SJCRH30 (cell line): ENCODE data around the gene TTC28. TPM values are rescaled to one million over a fixed set of nuclear protein-coding genes. Genes with fewer than 3 reads are reported as not detected.

Experiments used
- DNase-seq, 2 experiments: peaks; one replicate each; pipeline ENCODE4 v3.0.0-alpha.2; 2015 to 2020
- H3K27ac ChIP-seq: fragments of 250-450 bp; sonication (Bioruptor Pico); 2 replicates; pipeline ENCODE4 v1.5.1; 2020; ENCODE audit warnings: mild to moderate bottlenecking, moderate library complexity
- H3K27me3 ChIP-seq: fragments of 250-450 bp; sonication (Bioruptor Pico); 2 replicates; pipeline ENCODE4 v1.5.1; 2020; ENCODE audit warnings: mild to moderate bottlenecking, moderate library complexity
- H3K36me3 ChIP-seq: fragments of 250-450 bp; sonication (Bioruptor Pico); 2 replicates; pipeline ENCODE4 v1.5.1; 2020; ENCODE audit warnings: mild to moderate bottlenecking, moderate library complexity
- H3K4me1 ChIP-seq: fragments of 250-450 bp; sonication (Bioruptor Pico); 2 replicates; pipeline ENCODE4 v1.5.1; 2020; ENCODE audit warnings: mild to moderate bottlenecking, moderate library complexity
- H3K4me3 ChIP-seq: fragments of 250-450 bp; sonication (Bioruptor Pico); 2 replicates; pipeline ENCODE4 v1.5.1; 2020; ENCODE audit warnings: mild to moderate bottlenecking, moderate library complexity
- H3K9me3 ChIP-seq: fragments of 250-450 bp; sonication (Bioruptor Pico); replicated peaks from 2 replicates; pipeline ENCODE4 v1.5.1; 2020; ENCODE audit warnings: mild to moderate bottlenecking, moderate library complexity
- total RNA-seq: library from RNA; depleted of rRNA; stranded (reverse); fragments of >200 nt; shearing (Covaris generic); gene quantifications from 2 replicates; pipeline ENCODE4 v1.2.3, GENCODE V29; 2014

Gene TTC28
- total RNA-seq, 1 experiment from 2014 or later = 12.8 TPM

DNA sequence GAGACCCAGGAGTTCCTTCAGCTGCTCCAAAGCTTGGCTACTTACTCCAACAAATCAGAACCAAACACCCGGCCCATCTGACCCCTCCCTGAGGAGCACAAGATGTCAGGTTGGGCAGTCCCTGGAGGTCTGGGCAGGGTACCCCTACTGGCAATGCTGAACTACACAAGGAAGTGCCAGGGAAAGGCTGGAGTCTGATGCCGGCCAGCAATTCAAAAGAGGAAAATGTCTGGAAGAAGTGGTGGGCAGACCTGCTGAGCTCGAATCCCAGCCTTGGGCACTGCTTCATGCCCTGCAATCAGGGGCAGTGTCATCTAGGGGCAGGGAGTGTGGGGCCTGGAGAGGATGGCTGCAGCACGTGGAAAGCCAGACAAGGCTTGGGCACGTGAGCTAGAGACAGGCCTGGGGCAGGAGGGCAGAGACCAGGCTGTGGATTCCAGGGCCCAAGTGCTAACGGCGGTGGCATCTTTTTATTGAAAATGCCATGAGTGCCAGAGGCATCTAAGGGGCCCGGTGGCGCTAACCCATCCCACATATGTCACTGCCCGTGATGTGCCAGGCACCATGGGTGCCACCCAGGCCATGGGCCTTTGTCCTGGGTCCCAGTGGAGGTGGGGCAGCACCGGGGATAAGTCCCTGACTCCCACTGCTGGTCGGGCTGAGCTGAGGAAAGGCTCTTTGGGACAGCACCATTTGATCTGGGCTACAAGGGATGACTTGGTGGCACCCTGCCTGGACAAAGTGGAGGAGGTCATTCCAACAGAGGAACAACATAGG, 662.7 kb downstream of the TTC28 start:
- no peak overlapping the region for H3K27ac ChIP-seq
- H3K36me3 ChIP-seq = no peaks in the 10 kb centered on the region
- no peaks in the 10 kb centered on the region for H3K9me3 ChIP-seq
- DNase-seq = no peak
- no peak overlapping the region for H3K4me3 ChIP-seq
- peaks cover 26% of the 10 kb centered on the region for H3K4me1 ChIP-seq
- no peaks in the 10 kb centered on the region for H3K27me3 ChIP-seq

DNA sequence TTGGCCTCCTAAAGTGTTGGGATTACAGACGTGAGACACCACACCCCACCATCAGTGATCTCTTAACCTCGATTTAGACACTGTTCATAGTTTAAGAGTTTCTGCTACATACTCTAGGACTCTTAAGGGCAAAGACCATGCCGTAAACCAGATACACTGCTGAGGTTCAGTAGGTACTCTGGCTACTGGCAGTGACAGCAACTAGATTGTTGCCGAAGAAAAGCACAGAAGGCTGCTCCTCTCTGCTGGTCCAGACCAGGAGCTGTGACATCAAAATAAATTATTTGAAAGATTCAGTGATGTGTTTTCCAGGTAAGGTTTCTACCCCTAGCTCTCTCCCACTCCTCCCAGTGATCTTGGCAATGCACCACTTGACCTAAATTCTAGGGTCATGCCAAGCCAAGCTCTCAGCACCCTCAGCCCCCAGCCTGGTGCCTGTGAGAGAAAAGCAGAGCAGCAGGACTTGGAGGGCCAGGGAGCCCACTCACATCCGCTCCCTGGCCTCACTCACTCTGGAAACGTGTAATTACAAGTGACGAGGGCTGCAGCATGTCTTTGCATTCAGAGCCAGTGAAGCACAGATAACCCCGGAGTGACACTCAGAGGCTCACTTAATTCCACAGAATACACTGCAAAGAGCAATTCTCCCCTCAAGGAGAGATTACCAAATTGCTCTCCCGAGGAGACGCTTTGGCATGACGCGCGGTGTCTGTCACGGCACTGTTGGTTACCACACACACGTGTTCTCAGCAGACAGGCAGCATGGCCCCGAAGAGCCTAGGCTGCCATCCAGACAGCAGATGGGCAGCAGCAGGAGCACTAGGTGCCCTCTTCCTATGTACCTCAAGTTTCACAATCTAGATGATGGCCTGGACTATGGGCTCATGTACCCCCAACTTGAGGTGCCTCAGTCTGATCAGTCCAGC, 663.7 kb downstream of the TTC28 start:
- no peak overlapping the region for H3K27ac ChIP-seq
- H3K27me3 ChIP-seq = no peaks in the 10 kb centered on the region
- no peaks in the 10 kb centered on the region for H3K36me3 ChIP-seq
- DNase-seq = no peak
- H3K4me1 ChIP-seq = peaks cover 16% of the 10 kb centered on the region
- no peak overlapping the region for H3K4me3 ChIP-seq
- H3K9me3 ChIP-seq = no peaks in the 10 kb centered on the region

DNA sequence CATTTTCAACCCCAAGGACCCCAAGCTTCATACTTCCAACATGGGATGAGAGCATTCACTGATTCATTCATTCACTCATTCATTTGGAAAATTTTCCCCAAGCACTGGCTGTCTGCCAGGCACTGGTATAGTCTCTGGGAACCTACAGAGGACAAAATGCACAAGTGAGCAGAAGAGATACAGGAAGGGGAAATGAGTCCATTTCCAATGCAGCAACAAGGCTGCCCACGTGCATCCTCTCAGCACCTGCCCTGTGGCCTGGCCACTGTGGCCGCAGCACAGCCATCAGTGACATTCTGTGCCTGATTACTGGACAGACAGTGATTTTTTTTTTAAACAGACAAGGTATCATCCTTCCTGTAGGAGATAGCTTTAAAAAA, 664.6 kb downstream of the TTC28 start:
- no peak overlapping the region for H3K4me3 ChIP-seq
- H3K27ac ChIP-seq = no peak overlapping the region
- DNase-seq = no peak
- no peaks in the 10 kb centered on the region for H3K9me3 ChIP-seq
- H3K27me3 ChIP-seq = no peaks in the 10 kb centered on the region
- H3K4me1 ChIP-seq = peaks cover 12% of the 10 kb centered on the region
- no peaks in the 10 kb centered on the region for H3K36me3 ChIP-seq

DNA sequence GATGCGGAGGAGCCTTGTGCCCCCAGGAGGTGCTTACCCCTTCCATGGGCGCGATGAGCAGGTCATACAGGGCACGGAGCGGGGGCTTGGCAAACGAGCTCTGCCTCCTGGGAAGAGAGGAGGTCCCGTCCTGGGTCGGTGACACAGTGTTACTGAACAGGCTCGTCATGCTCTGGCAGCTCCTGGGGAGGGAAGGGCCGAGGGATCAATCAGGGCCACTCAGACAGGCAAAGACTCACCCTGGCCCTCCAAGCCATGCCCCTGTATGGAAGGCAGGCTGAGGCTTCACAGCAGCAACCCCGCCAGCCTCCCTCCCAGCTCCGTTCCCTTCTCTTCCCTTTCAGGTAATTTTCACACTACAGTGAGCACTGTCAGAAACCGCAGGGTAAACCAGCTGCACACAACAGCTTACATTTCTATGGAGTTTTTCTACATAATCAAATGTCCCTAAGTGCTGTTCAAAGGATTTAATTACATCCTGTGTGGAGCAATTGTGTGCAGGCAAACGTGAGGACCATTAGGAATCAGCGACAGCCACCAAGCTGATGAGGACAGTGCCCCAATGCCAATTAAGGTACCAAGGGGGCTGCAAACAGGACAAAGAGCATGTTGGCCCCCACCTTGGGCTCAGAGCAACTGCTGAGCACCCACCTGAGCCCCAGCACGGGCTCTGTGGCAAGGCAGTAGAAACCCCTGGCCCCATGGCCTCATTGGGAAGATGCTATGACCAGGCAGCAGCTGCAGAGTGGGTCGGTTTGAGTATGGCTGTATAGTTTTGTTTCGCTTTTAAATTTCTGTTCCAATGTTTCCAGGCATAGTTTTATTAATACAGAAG, 665.2 kb downstream of the TTC28 start:
- no peaks in the 10 kb centered on the region for H3K27me3 ChIP-seq
- no peak overlapping the region for H3K4me3 ChIP-seq
- H3K27ac ChIP-seq = no peak overlapping the region
- no peaks in the 10 kb centered on the region for H3K36me3 ChIP-seq
- H3K9me3 ChIP-seq = no peaks in the 10 kb centered on the region
- H3K4me1 ChIP-seq = peaks cover 7% of the 10 kb centered on the region
- no peak for DNase-seq

DNA sequence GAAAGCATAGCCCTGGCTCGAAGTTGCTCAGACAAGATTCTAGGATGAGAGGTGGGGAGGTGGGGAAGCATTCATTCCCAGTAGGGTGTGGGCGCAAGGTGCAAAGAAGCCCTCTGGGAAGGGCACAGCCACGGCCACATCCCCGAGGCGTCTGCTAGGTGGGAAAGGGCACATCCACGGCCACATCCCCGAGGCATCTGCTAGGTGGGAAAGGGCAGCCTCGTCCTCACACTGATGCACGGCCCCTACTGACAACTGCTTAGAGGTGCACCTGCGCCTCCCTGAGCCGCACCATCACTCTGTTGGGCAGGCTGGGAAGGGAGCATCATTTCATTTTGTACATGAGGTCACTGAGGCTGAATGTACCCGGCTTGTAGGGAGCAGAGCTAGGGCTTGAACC, 666.0 kb downstream of the TTC28 start:
- H3K27ac ChIP-seq = no peak overlapping the region
- 0 out of 2 replicates have a peak, but pooled peaks cover 3% of the 10 kb centered on the region for H3K4me1 ChIP-seq
- no peaks in the 10 kb centered on the region for H3K27me3 ChIP-seq
- no peaks in the 10 kb centered on the region for H3K36me3 ChIP-seq
- no peak for DNase-seq
- H3K4me3 ChIP-seq = no peak overlapping the region
- H3K9me3 ChIP-seq = no peaks in the 10 kb centered on the region

DNA sequence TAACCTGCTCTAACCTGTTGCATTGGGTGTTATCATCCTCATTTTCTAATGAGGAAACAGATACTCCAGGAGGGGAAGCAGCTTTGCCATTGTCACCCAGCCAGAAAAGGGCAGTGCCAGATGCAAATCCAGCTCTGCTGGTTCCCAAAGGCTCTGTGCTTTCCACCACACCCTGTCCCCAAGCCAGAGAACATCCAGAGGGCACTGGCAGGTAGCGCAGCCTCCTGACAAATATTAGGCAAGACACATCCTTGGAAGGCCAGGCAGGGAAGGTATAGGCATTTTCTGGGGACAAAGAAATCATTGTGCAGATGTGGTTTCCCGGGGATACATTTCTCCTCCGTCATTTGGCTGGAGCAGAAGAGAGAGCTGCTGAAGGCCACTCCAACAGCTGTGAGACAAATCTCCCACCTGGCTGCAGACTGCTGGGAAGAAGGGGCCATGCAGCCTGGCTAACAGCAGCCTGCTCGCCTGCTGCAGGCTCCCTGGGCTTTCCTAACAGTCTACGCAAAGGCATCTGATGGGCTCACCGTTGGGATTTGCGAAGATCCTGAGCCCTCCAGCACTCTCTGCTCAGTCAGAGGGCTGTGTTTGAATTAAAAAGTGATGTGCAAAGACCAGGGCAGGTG, 666.7 kb downstream of the TTC28 start:
- H3K4me1 ChIP-seq = 0 out of 2 replicates have a peak, but pooled peaks cover 3% of the 10 kb centered on the region

DNA sequence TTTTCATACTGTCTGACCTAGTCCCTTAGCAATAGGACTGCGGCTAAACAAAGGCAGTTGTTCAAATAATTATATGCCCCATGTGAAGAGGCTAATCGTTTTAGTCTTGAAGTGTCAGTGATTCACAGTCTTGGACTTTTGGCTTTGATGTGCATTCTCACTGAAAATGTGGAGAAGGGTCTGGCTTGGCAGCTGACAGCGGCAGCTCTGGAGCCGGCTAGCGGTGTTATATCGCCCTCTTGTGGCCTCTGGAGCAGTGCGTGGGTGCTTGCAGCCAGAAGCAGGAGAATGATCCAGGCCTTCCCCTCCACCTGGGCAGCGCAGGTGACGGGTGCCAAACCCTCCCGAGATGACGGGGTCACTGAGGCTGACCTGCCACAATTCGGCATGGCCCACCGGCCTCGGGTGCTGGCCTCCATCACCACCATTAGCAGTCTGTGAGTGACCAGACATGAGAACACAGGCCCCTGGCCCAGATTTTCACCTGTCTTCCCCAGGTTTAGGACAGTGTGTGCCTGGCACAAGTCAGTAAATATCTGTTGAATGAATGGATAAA, 670.3 kb downstream of the TTC28 start:
- H3K36me3 ChIP-seq = no peaks in the 10 kb centered on the region
- H3K9me3 ChIP-seq = no peaks in the 10 kb centered on the region
- H3K4me3 ChIP-seq = no peak overlapping the region
- no peak overlapping the region for H3K27ac ChIP-seq
- H3K4me1 ChIP-seq = peaks cover 18% of the 10 kb centered on the region
- DNase-seq = peak; percentile 70 to 83
- H3K27me3 ChIP-seq = no peaks in the 10 kb centered on the region

More for the DNA sequence above, 666.7 kb downstream of the TTC28 start:
- Histone ChIP-seq H3K27me3 (no peaks in the 10 kb centered on the region), H3K27ac (no peak overlapping the region), H3K9me3 (no peaks in the 10 kb centered on the region), H3K36me3 (no peaks in the 10 kb centered on the region), H3K4me3 (no peak overlapping the region)
- peak; percentile 57 to 78 for DNase-seq

DNA sequence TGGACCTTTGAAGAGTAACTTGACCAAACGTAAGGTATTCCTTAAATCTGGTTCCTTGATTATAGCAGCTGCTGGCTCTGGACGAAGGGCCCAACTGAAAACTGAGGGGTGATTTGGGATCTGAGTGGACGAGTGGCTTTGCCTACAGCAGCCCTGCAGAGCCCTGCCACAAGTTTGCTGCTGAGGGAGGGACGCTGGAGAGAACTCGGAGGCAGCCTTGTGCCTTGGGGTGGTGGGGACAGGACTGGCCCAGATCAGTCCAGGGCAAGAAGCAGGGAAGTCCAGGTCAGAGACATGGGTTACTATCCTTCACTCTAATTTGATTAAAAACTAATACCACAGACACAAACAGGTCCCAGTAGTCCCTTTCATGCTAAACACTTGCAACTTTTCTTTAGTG, 671.0 kb downstream of the TTC28 start:
- H3K27ac ChIP-seq = no peak overlapping the region

DNA sequence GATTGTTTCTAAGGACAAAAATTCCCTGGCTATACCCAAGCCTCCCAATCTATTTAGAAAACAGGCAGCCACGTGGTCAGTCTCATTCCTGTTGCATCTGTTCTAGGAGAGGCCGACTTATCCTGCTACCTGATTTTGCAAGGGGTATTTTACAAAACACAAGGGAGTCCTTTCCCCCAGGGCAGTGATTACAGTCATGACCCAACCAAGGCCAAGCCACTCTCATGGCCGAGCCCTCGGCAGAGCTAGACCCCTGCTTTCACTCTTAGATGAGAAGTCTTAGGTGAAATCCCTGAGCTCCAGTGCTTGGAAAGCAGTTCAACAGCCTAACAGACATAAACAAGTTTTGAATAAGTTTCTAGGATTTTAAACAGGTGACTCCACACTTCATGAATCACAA, 671.6 kb downstream of the TTC28 start:
- Histone ChIP-seq H3K27me3 (no peaks in the 10 kb centered on the region), H3K4me3 (no peak overlapping the region), H3K36me3 (no peaks in the 10 kb centered on the region), H3K27ac (no peak overlapping the region), H3K9me3 (no peaks in the 10 kb centered on the region), H3K4me1 (peaks cover 19% of the 10 kb centered on the region)
- no peak for DNase-seq

More for the DNA sequence above, 671.0 kb downstream of the TTC28 start:
- H3K9me3 ChIP-seq = no peaks in the 10 kb centered on the region
- peaks cover 19% of the 10 kb centered on the region for H3K4me1 ChIP-seq
- no peaks in the 10 kb centered on the region for H3K27me3 ChIP-seq
- no peak for DNase-seq
- no peak overlapping the region for H3K4me3 ChIP-seq
- H3K36me3 ChIP-seq = no peaks in the 10 kb centered on the region

DNA sequence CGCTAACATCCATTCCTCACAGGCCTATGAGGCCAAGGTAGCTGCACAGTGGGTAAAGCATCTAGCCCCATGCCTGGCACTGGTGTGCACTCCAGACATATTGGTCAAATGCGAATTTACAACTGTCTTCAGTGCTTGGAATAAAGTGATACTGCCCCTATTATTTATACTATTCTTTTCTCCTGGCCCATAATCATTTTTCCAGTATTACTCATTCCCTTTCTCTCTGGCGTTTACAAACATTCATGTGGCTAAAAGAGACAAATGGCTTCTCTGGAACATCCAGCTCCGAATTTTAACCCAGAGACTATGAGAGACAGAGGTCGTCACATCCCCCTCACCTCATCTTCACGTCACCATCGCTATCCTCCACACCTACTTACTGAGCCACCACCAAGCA, 673.4 kb downstream of the TTC28 start:
- no peak overlapping the region for H3K27ac ChIP-seq

DNA sequence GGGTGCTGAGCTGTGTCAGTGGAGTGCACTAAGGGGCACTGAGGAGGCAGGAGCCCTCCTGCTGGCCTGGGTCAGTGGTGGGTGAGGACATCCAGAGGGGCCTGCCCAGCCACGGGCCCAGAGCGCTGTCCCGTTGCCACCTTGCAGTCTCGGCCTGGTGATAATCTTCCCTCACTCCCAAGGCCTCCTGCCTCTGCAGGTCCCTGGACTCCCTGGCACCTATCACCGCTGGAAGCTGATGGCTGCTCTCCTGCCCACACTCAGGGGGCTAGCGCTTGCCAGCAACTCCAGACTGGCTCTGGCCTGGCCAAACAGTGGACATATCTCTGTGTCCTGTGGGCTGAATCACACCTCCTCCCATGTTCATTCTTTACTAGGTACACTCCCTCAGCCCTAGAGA, 674.1 kb downstream of the TTC28 start:
- Histone ChIP-seq H3K4me3 (no peak overlapping the region), H3K27ac (peak overlapping the region; percentile 20), H3K9me3 (no peaks in the 10 kb centered on the region), H3K4me1 (peaks cover 19% of the 10 kb centered on the region), H3K27me3 (no peaks in the 10 kb centered on the region), H3K36me3 (no peaks in the 10 kb centered on the region)
- no peak for DNase-seq

More for the DNA sequence above, 673.4 kb downstream of the TTC28 start:
- no peaks in the 10 kb centered on the region for H3K9me3 ChIP-seq
- no peak for DNase-seq
- peaks cover 19% of the 10 kb centered on the region for H3K4me1 ChIP-seq
- H3K4me3 ChIP-seq = no peak overlapping the region
- no peaks in the 10 kb centered on the region for H3K27me3 ChIP-seq
- no peaks in the 10 kb centered on the region for H3K36me3 ChIP-seq

DNA sequence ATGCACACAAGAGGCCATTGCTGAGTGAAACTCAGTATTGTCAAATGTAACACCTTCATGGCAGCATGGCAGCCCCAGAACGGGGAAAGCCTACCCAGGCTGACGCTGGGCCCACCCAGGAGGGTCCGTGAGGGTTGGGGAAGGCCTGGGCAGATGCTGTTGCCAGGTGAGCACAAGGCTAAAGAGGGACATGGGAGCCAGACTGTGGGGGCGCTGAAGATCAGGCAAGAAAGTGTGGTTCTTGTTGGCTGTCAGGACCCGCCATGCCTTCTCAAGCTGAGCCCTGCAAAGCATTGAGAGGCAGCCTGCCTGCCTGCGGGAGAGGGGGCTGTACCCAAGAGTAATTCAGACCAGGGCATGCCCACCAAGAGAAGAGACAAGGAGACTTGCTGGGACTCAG, 675.6 kb downstream of the TTC28 start:
- Histone ChIP-seq H3K36me3 (no peaks in the 10 kb centered on the region), H3K9me3 (no peaks in the 10 kb centered on the region), H3K4me1 (peaks cover 17% of the 10 kb centered on the region), H3K4me3 (no peak overlapping the region), H3K27me3 (no peaks in the 10 kb centered on the region), H3K27ac (no peak overlapping the region; the same call in 1 of the 2 replicates)
- DNase-seq = no peak

DNA sequence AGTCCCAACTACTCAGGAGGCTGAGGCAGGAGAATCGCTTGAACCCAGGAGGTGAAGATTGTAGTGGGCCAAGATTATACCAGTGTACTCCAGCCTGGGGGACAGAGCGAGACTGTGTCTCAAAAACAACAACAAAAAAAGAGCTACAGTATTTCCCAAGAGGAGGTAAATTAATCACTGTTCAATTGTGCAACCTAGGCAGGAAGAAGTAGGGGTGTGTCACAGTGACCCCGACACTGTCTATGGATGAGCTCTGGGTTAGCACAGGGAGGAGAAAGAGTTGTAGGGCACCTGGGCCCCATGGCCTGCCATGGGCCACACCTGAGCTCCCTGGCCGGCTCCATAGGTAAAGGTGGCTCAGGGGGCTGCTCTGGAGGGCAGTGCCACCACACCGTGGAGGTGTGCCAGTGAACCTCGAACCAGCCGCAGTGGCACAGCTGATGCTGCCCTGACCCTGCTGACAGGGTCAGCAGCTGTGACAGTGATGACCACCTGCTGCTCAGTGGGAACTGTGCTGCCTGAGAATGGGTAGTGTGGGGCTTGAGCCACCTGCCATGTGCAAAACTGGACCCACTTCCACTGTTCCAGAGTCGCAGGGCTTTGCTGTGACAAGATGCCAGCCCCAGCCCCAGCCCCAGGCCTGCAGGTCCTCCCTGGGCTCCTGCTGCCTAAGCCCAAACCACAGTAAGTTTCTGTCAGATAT, 676.6 kb downstream of the TTC28 start:
- H3K4me3 ChIP-seq = no peak overlapping the region
- no peak for DNase-seq
- H3K9me3 ChIP-seq = no peaks in the 10 kb centered on the region
- H3K27ac ChIP-seq = no peak overlapping the region
- peaks cover 16% of the 10 kb centered on the region for H3K4me1 ChIP-seq
- no peaks in the 10 kb centered on the region for H3K36me3 ChIP-seq
- H3K27me3 ChIP-seq = no peaks in the 10 kb centered on the region
